Renal pelvis (tissue), 4 donors: ENCODE data around the gene MYLK4. TPM values are rescaled to one million over a fixed set of nuclear protein-coding genes. Genes with fewer than 3 reads are reported as not detected.

ENCODE experiments used
- DNase-seq: peaks from one replicate; pipeline ENCODE4 v3.0.0-alpha.2; 2013
- polyA plus RNA-seq, 3 donors: library from polyadenylated mRNA; unstranded; fragments of 120-200 nt; gene quantifications; one replicate each; pipeline ENCODE4 v1.2.1, GENCODE V29; 2013; ENCODE audit not compliant: insufficient read length in 3 of 3

Gene MYLK4
- polyA plus RNA-seq, 3 donors: 1.1 to 1.7 (median 1.5) TPM

DNA sequence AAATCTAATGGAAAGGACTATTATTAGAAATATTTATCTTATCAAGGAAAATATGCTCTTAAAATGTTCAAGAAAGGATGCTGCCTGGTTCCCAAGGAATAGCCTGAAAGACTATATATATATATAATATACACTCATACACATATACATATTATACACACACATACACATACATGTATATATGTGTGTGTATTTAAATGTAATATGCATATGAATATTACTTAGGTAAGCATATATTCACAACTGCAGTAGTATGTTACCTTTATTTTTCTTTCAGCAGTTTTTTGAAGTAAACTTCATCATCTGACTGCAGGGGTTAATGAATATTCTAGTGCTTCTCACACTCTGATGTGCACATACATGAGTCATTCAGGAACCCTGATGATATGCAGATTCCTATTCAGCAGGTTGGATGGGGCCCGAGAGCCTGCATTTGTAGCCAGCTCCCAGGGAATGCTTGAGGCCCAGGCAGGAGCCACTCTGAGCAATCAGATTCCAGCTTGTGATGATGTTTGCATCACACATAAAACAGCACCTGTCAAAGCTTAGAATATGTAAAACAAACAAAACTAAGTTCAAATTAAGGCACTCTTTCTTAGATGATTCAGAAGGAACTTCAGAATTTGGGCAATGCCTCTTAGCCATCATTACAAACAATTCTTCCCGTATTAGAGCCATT, 16.1 kb downstream of the MYLK4 start:
- no peak for DNase-seq

DNA sequence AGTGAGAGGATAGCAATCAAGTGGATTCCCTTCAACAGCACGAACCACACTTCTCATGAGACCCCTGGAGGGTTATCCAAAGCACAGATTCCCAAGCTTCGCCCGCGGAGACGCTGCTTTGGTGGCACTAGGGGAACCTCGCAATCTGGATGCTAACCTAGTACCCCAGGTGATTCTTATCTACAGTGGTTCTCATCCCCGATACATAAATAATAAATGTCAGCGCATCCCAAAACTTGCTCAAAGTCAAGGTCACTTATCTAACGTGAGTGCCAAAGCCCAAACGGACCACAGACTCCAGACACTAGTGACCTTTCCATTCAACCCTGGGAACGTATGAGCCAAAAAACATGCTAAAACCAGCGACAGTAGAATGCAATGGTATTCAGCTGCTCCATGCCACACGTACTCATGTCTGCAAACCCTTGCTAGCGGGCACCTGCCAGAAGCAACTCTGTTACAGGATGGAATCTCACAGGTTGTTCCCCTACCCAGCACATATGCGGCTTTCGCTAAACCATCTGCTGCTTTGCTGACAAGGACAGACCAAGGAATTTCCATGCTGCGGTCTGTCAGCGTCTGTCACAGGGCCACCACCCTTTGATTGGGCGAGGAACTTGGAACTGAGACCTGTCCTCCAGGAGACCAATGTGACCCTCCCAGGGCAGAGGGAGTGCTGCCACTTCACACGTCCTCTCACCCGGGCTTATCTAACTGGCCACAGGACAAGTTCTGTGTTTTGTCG, 16.8 kb downstream of the MYLK4 start:
- no peak for DNase-seq

DNA sequence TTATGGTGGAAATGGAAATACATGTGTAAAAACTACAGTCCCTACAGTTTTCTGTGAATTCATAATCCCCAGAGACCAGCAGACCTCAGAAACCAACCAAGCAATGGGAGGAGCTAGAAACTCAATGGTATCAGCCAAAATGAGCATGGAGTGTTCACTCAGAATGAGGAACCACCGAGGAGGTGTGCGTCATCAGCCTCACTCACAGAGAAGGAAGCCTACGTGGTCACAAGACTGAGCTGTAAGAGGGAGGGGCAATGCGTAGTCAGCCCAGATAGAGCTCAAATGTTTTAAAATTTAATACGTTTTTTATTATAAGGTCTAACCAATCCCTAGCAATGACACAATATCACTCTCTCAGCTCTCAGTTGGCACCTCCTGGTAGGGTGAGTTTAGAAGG, 17.4 kb downstream of the MYLK4 start:
- DNase-seq: no peak

DNA sequence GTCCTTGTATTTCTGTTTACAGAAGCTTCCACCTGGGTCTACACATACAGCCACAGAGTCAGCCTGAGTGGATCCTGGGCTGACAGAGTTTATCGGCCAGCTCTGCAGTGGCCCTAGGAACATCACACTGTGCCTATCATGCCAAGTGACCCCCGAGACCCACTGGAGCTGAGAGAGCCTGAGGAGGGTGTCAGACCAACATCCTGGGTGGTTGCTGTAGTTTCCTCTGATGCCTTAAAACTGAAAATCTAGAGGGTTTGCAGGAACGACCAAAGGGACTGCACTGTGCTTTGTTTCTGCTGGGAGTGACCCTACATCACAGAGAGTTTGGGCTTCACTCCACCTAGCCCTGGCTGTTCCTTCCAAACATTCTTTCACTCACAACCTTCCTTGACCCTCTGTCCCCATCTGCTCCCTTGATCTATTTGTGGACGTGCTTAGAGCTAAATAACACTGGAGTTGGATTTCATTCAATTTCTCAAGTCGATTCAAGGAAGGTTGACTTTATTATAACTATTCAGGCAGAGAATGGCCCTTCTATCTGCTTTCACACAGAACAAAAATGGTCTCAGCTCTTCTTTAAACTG, 18.1 kb downstream of the MYLK4 start:
- DNase-seq: no peak

DNA sequence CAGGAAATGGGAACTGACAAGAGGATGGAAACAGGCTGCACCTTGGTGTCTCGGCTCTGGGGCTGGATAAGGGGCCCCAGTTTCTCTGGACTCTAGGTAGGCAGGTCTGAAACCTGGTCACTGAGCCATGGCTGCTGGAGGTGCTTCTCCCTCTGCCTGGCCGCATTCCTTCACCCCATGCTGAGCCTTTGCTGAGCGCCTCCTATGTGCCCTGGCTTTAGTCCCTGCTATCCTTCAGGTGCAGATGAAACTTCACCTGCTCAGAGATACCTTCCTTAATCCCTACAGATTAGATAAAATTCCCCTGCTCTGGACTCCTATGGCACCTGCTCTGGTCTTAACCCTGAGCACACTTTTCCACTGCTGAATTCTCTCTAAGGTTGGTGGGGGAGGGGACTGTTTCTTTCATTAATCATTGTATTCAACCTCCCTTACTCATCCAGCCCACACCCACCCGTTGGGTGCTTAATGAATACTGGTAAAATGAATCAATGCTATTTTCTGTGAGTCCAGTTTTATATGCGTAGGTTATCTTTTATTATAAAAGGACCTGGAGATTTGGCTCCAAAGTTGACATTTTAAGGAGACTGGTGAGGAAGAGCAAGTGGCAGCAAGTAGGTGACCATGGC, 19.3 kb downstream of the MYLK4 start:
- no peak for DNase-seq

DNA sequence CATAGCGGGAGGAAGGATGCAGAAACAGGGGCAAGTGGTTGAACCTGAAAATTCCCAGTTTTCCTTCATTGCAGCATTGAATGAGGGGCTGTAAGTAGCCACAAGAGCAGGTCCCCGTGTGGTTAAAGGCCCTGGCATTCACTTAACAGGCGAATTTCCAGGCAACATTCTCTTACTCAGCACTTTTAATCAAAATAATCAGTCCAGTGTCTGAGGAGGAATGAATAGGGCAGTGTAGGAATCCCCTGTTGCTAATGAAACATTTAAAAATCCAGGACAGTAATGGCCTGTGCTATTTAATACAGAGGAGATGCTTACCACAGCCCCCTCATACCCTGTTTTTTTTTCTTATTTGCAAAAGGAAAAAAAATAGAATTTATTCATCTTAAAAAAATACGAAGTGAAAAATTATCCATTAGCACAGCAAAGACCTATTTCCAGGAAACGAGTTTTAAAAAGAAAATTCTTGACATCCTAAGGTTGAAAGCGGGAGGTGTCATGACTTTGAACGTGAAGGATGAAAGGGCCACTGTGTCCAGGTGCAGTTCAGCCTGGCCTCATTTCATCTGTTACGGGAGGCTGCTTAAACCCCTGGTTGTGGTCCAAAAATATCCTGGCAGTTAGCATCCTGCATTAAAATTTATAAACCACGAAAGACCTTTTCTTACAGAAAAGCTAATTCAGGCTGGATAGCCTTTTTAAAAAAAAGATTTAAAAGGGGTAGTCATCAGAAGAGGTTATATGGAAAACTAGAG, 20.2 kb downstream of the MYLK4 start:
- no peak for DNase-seq

DNA sequence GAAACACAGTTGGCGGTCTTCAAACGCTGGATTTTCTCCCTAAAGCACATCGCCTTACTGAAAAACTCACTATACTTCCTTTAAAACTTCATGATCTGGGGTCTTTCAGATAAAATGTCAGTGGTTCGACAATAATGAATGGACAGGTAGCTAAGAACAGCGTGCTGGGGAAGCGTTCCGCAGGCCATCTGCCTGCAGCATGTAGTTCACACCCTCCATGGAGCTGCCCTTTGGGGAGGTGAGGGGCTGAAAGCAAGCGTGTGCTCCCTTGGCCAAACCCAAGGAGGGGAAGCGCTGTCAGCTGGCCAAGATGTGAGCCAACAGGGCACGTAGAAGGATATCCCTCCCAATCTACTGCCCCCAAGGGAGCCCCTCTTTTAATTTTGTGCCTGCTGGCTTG, 20.8 kb downstream of the MYLK4 start:
- DNase-seq: no peak

DNA sequence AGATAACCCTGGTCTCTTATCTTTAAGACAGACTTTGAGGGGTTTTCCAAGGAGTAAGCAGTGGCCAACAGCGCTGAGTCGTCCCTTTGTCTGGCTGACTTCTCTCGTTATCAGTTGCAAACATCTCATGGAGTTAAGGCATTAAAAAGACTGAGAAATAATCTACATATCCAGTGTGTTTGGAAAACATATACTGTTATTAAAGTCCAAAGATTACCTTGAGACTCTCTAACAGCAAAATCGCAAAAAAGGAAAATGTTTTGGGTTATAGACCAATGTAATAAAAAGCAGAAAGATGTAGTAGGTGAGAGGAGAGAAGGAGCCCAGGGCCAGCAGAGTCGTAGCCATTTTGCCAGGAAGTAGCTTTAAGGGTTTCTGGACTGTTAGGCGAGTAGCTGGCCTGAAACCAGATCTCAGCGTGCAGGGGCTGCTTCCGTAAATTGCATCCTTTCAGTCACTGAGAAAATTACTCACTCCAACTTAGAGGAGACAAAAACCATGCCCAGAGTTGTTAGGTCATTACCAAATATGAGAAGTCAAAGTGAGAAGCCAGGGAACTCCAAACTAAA, 24.6 kb downstream of the MYLK4 start:
- DNase-seq: no peak

DNA sequence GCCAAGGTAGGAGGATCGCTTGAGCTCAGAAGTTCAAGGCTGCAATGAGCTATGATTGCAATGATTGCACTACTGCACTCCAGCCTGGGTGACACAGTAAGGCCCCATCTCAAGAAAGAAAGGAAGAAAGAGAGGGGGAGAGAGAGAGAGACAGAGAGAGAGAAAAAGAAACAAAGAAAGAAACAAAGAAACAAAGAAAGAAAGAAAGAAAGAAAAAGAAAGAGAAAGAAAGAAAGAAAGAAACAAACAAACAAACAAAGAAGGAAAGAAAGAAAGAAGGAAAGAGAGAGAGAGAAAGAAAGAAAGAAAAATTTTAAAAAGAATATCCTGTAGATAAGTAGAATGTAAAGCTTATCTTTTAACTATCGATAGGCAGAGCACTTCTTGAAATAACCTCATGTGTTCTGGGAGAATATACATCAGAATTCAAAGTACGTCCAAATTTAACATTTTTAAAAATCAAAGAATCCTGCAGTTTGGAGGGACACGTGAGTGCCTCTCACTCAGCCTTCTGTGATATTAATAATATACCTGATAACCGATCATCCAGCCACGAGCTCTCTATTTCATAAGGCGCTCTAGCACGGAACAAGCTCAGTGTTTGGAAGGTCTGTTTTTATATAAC, 25.2 kb downstream of the MYLK4 start:
- DNase-seq: no peak

DNA sequence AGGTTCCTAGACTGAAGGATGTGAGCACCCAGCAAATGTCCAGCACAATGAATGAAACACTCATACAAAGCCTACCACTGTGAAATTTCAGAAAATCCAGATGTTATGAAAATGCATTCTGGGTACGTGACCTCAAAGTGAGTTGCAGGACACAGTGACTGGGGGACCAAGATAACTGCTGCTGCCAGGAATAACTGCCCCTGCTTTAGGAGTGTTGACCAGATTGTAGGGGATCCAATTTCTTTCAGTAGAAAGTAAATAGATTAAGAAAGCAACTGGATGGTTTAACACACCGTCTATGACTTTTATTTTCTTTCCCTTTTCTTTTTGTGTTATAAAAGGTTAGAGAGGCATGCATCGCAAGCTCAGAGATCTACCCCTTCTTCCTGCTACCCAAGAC, 29.5 kb downstream of the MYLK4 start:
- no peak for DNase-seq

DNA sequence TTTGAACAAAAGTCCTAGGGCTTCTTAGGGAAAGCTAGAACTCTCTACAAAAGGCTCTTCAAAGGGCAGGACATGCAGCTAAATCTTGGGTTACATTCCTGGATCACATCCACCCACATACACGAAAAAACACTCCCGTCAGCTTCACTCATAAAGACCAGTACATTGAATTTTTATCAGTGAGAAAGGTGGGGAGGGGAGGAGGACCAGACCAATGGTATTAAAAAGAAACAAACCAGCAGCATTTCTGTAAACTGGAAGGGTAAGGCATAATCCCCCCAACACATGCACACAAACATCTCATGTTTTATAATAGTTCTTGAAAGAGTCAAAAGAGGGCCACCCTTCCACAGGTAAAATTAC, 31.6 kb downstream of the MYLK4 start:
- DNase-seq: no peak

DNA sequence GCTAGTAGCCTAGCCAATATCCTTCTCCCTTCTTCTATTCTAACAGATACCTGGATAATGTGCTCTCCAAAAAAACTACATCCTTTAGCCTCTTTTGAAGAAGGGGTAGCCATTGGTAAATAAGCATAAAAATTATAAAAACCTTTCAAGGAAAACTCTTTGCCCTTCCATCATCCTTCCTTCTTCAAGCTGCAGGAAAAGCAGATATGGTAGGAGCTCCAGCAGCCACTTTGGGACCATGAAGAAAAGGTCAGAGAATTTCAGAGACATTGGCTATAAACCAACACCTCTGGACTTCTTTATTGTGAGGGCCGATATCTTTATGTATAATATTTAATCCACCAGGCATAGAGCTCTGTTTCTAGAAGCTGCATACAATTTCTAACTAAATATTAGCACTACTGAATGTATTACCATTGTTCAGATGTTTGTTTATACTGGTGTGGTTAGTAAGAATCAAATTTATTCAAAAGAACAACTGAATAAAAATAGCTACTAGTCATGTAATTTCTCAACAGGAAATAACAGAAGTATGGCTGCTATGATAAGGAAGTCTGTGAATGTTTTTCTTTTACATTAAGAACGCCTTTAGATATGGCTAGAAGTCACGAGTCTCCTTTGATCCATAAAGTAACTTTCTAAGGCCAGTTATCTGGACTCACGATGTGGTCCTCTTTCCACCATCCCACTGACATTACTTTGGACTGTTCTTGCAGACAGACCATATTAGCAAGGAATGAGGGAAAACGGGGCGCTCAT, 32.2 kb downstream of the MYLK4 start:
- DNase-seq: no peak

DNA sequence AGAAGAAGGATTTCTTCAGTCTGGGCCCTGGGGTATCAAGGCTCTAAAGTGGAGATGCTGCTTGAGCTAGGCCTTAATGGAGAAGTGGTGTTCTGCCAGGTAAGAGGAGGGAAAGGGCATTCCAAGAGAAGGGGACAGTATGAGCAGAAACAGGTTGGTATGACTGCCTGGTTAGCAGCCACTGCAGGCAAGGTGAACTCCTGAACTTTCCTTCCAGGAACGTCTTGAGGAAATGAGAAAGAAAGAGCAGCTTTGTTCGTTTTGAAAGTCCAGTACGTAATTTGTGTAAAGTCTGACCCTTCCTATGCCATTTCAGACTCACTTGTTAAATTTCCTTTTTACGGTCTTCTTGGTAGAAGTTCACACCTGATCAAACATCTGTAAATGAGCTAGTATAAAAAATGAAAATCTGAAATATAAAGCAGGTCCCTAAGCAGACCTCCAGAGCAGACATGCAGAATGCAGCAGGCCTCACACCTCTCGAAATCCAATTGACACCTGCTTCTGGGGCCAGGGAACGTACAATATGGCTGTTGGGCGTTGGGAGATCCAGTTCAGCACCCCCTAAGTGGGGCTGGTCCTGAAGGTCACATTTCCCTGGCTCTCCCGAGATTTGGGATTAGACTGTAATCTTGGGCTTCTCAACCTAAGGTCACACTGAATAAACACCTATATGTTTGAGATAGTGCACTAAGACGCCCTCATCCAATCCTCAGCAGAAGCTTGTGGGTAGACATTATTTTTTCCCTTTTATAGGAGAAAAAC, 33.6 kb downstream of the MYLK4 start:
- no peak for DNase-seq

DNA sequence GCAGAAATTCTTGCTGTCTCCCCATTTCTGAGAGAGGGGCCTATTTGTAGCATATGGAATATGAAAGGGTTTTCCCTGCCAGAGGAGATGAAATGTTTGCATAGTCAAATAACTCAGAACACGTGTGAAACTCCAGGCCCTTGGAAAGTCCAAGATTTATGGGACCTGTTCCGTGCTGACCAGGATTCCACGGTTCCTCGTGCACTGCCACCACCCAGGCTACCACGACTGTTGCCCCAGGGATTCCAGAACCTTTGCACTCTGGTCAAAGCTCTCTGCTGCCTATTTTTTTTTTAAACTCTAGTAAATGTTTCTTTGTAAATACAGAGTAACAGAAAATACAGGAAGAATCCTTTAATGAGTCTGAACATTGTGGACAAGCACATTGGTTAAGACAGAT, 35.0 kb downstream of the MYLK4 start:
- no peak for DNase-seq

DNA sequence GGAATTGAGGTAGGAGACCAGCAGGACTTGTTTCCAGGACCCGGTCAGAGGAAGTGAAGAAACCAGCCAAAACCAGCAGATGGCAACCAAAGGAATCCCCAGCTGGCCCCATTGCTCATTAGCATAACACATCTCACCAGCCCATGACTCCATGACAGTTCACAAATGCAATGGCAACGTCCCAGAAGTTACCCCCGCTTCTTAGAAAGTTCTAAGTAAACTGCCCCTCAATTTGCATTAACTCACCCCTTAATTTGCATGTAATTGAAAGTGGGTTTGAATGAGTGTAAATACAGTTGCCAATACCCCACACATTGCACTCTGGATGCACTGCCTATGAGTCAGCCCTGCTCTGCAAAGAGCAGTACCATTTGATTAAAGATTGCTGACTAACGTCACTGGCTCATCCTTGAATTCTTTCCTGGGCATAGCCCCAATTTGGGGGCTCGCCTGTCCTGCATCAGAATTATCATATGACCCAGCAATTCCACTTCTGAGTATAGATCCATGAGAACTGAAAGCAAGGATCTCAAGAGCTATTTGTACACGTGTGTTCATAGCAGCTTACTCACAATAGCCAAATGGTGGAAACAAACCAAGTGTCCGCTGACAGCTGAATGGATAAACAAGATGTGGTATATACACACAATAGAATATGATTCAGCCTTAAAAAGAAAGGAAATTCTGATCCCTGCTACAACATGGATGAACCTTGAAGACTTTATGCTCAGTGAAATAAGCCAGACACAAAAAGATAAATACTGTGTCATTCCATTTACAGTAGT, 36.4 kb downstream of the MYLK4 start:
- no peak for DNase-seq

DNA sequence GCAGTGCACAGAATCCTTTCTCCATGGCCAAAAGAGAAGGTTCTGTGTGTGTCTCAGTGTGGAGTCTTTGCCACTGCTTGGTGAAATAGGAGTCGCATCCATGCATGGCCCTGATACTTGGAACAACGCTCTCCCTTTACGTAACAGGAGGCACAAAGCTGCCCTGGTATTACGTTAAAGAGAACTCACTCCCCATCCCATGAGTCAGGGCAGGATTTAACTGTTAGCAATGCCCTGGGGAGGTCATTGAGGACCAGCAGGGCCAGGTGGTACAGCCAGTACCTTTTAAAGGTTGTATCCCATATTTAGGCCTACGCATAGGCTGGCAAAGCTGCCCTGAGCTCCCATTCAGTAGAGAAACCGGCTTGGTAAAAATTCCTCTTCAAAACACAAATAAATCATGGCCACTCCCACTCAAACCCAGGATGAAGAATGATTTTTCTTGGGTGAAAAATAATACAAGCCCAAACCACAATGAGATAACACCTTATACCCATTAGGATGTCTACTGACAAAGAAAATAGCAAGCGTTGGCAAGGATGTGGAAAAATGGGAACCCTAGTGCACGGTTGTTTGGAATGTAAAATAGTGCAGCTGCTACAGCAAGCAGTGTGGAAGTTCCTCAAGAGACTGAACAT, 37.1 kb downstream of the MYLK4 start:
- DNase-seq: no peak

DNA sequence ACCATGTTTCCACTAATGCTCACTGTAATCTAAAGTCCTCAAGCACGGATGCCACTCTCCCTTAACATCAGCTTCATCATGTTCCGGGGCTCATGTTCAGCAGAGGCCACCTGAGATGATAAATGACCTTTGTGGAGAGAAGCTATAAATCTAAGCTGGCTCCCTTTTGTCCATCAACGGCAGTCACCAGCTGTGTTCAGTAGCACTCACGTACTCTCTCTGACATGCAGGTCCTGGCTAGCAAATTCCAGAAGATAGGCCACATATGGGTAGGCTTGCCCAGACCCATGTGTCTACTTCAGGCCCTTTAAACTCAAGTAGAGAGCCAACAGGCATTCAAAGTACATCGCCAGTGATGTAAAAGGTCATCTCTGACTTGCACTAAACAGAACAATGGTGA, 38.6 kb downstream of the MYLK4 start:
- DNase-seq: no peak

DNA sequence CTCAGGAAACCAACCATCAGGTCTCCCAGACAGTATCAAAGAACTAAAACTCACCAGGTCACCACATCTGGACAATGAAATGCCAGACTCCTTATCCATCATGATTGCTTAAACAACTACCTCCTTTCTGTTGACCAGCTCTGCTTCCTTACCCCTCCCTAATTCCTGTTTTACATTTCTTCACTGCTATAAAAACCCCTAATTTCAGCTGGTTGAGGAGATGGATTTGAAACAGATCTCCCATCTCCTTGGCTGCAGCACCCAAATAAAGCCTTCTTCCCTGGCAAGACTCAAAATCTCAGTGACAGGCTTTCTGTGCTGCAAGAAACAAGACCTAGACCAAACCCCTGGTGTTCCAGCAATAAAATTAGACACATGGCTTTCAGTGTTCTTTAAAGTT, 40.3 kb downstream of the MYLK4 start:
- no peak for DNase-seq

DNA sequence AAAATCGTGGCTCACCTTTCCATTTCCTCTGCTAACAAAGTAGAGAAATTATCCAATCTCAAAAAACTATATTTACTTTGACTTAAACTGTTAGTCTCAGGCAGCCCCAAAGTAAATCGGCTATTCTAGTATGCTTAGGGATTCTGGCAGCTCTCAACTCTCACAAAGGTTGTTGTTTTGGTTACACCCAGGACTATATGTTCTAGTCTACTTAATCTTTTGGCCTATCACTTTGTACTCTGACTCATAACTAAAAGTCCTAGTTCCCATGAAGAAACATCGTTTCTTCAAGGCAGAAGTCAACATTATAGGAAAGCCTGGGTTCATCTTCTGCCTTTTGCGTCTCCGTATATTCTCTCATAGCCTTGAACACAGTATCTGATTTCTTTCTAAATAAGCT, 42.3 kb downstream of the MYLK4 start:
- no peak for DNase-seq
